ENCODE results near the gene HYKK. TPM values are rescaled to one million over a fixed set of nuclear protein-coding genes. Genes with fewer than 3 reads are reported as not detected.

The HYKK gene
- total and polyA plus RNA-seq, 11 donors: 2.6 to 8.7 (median 6.6) TPM

DNA sequence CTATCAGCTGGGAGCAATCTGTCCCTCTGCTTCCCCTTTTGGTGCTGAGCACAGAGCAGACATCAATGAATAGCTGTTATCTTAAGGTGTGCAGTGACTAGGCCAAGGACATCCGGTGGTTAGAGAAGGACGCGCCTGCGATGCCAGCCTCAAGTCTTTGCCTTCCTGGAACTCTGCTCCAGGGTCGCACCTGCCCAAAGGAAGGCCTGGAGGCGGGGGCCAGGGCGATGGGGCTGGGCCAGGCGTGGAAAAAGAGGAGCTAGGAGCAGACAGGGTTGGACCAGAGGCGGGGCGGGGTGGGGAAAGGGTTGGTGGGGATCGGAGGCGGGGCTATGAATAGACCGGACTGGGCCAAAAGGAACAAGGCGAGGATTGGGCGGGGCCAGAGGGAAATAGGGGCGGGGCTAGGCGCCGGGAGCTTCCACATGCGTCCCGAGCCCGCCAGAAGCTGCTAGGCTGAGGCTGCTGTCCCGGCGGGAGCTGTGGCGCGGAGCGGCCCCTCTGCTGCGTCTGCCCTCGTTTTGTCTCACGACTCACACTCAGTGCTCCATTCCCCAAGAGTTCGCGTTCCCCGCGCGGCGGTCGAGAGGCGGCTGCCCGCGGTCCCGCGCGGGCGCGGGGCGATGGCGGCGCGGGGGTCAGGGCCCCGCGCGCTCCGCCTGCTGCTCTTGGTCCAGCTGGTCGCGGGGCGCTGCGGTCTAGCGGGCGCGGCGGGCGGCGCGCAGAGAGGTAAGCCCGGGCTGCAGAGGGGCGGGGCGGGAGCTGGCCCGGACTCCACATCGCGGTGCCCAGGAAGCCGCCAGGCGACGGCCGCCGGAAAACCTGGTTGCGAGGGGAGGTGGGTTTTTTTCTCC is 57.9 kb downstream of the HYKK start, which contains the start of gene CHRNA5:
Gene CHRNA5 (plus strand): TSS at position 424 of the 854 bp plus-strand sequence. CDS start 200 bp downstream, at position 624.
- Histone ChIP-seq H3K4me3 (peak within 1 kb of the TSS; percentile 14 to 77 (median 60)), H3K27me3 (peaks cover 0 to 28% (median 5%) of the 10 kb centered on the region in 9 donors), H3K9me3 (no peaks in the 10 kb centered on the region), H3K4me1 (peaks cover 0 to 18% (median 8%) of the 10 kb centered on the region in 12 donors), H3K27ac (peak within 1 kb of the TSS in 1 of 12 donors; percentile 64), H3K36me3 (no peaks in the 10 kb centered on the region)
- peak; percentile 77 to 90 (median 85) for DNase-seq
- 1 to 2% (median 1%) methylated on average over 31 to 75 of the region's 75 CpGs for WGBS, 4 donors
- intact Hi-C loops (cut with DNase I): no loop called here
- ATAC-seq: peak; percentile 73 to 99 (median 94)
- TF ChIP-seq CTCF (IDR thresholded peaks at IDR 0.05): no peak
- no peak for TF ChIP-seq POLR2A (IDR thresholded peaks at IDR 0.05)

- H3K36me3 ChIP-seq: no peaks in the 10 kb centered on the region
- peaks cover 0 to 28% (median 5%) of the 10 kb centered on the region in 9 donors for H3K27me3 ChIP-seq
- DNase-seq (no peak), ATAC-seq (no peak)
- no peaks in the 10 kb centered on the region for H3K9me3 ChIP-seq
- peak overlapping the region; percentile 14 to 77 (median 60) for H3K4me3 ChIP-seq
- intact Hi-C loops (cut with DNase I): no loop called here
- WGBS, 4 donors: 3 to 6% (median 4%) methylated on average over 19 of the region's 19 CpGs
- H3K27ac ChIP-seq: peak overlapping the region in 1 of 12 donors; percentile 64
- TF ChIP-seq POLR2A (IDR thresholded peaks at IDR 0.05): no peak
- no peak for TF ChIP-seq CTCF (IDR thresholded peaks at IDR 0.05)
- peaks cover 0 to 18% (median 8%) of the 10 kb centered on the region in 12 donors for H3K4me1 ChIP-seq
Observed at GRCh38 chr15:78565951-78566774, 58.8 kb downstream of the HYKK start.

DNA sequence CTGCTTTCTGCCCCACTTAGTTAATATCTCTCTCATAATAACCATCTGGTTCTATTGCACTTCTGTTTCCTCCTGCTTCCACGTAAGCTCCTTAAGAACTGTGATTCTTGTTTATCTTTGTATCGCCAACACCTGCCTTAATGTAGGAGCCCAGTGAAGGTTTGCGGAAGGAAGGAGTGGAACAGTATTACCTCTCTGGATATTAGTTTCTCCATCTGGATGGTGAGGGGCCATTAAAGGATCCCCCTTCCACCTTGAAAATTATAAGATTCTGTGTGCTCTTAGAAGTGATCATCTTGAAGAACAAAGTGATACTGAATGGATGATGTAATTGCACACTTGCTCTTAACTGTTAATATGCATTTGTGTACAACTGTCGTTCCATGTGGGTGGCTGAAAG is 60.2 kb downstream of the HYKK start:
- no peak overlapping the region for H3K4me3 ChIP-seq
- WGBS, 4 donors: 82 to 86% (median 83%) methylated on average over 4 of the region's 4 CpGs
- H3K9me3 ChIP-seq: no peaks in the 10 kb centered on the region
- no peak overlapping the region for H3K27ac ChIP-seq
- TF ChIP-seq POLR2A (IDR thresholded peaks at IDR 0.05) (no peak), CTCF (IDR thresholded peaks at IDR 0.05) (no peak)
- H3K36me3 ChIP-seq: no peaks in the 10 kb centered on the region
- peaks cover 0 to 18% (median 8%) of the 10 kb centered on the region in 12 donors for H3K4me1 ChIP-seq
- intact Hi-C loops (cut with DNase I): no loop called here
- ATAC-seq: no peak
- H3K27me3 ChIP-seq: peaks cover 0 to 28% (median 5%) of the 10 kb centered on the region in 9 donors
- DNase-seq: no peak

- Histone ChIP-seq H3K4me1 (peaks cover 0 to 11% (median 7%) of the 10 kb centered on the region in 12 donors), H3K4me3 (no peak overlapping the region), H3K27me3 (peaks cover 0 to 27% (median 5%) of the 10 kb centered on the region in 9 donors), H3K9me3 (no peaks in the 10 kb centered on the region), H3K27ac (no peak overlapping the region), H3K36me3 (no peaks in the 10 kb centered on the region)
- ATAC-seq: no peak
- no peak for DNase-seq
- intact Hi-C loops (cut with DNase I): no loop called here
- 87 to 96% (median 90%) methylated on average over 2 of the region's 2 CpGs for WGBS, 4 donors
- TF ChIP-seq POLR2A (IDR thresholded peaks at IDR 0.05): no peak
- TF ChIP-seq CTCF (IDR thresholded peaks at IDR 0.05): no peak
Observed at GRCh38 chr15:78570710-78571109, 63.3 kb downstream of the HYKK start.

All from heart left ventricle (tissue), 16 donors.